ENCODE data around the gene RETSAT.
A peak's percentile ranks its signal among the peaks of the same experiment; 100 is the strongest.
"Not testable (repeated sequence)": the region's sequence is repeated elsewhere in the genome, so short reads cannot be mapped to it uniquely, and the experiment has no call there.

Gene RETSAT

DNA sequence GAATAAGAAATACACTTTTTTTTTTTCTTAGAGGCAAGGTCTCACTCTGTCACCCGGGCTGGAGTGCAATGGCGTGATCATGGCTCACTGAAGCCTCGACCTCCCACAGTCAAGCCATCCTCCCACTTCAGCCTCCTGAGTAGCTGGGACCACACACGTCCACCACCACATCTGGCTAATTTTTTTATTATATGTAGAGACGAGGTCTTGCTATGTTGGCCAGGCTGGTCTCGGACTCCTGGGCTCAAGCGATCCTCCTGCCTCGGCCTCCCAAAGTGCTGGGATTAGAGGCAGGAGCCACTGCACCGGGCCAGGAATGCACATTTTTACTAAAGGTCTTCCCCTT lies 28.9 kb downstream of the RETSAT start:
- Histone ChIP-seq H3F3A (ENCODE audit: insufficient read depth) (no peaks in the 10 kb centered on the region), H3K79me2 (ENCODE audit: insufficient read depth, low read length) (peaks cover 72% of the 10 kb centered on the region), H3K9ac (ENCODE audit: low read length) (peak overlapping the region; percentile 84), H3K4me3 (ENCODE audit: insufficient read depth, low read length, poor library complexity, severe bottlenecking) (peak overlapping the region; percentile 83), H3K9me2 (replicated peaks; ENCODE audit: insufficient read depth, low read length) (no peaks in the 10 kb centered on the region), H3K27me3 (ENCODE audit: low read length) (no peaks in the 10 kb centered on the region), H2AFZ (ENCODE audit: low read depth, low read length, severe bottlenecking) (no peak overlapping the region), H3K9me3 (ENCODE audit: insufficient read depth, low read length) (no peaks in the 10 kb centered on the region), H3K36me3 (ENCODE audit: low read length) (peaks cover 46% of the 10 kb centered on the region), H3K27ac (ENCODE audit: low read depth, low read length) (no peak overlapping the region), H4K20me1 (ENCODE audit: low read depth, low read length) (peaks cover 39% of the 10 kb centered on the region), H3K4me2 (ENCODE audit: low read depth, low read length, poor library complexity, severe bottlenecking) (peak overlapping the region; percentile 93)
- no peak for TF ChIP-seq EZH2phosphoT487 (conservative IDR thresholded peaks at IDR 0.05; ENCODE audit: low read length)
- TF ChIP-seq, protein P1, sequence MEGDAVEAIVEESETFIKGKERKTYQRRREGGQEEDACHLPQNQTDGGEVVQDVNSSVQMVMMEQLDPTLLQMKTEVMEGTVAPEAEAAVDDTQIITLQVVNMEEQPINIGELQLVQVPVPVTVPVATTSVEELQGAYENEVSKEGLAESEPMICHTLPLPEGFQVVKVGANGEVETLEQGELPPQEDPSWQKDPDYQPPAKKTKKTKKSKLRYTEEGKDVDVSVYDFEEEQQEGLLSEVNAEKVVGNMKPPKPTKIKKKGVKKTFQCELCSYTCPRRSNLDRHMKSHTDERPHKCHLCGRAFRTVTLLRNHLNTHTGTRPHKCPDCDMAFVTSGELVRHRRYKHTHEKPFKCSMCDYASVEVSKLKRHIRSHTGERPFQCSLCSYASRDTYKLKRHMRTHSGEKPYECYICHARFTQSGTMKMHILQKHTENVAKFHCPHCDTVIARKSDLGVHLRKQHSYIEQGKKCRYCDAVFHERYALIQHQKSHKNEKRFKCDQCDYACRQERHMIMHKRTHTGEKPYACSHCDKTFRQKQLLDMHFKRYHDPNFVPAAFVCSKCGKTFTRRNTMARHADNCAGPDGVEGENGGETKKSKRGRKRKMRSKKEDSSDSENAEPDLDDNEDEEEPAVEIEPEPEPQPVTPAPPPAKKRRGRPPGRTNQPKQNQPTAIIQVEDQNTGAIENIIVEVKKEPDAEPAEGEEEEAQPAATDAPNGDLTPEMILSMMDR (IDR thresholded peaks at IDR 0.05; ENCODE audit: insufficient read depth, low read length, poor library complexity, severe bottlenecking), result no peak

DNA sequence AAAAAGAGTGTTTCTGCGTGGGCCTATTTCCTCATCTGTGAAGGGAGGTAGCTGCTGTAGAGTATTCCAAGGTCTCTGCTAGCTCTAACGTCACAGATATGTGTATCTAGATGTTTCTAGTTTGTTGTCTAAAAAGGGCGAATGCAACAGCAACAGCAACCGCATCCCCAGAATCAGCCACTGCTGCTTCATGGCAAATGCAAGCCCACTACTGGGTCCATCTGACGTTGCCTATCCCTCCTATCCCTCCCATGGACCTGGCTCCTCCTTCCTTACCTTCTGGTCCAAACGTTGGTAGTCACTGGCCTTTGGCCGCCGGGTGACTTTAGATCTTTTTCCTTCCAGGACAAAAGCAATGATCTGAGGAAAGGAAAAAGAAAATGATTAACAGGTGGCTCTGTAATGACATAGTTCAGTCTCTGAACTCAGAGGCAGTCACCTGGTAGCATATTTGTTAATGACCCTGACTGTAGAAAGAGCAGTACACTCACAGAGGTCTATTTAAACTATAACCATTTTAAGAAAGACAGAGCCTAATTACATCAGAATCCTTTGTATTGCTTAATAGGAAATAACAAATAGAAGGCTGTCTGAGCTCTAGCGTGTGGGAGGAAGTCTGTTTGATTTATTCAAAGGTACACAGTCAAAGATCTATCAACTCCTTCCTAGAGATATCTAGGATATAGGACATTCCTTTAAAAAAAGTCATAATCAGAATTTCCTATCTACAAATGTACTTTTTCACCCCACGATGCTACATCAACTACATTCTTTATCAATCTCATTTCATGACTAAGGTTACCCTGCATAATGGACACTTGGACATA lies 29.5 kb downstream of the RETSAT start:
- Histone ChIP-seq H3K36me3 (ENCODE audit: low read length) (peaks cover 48% of the 10 kb centered on the region), H2AFZ (ENCODE audit: low read depth, low read length, severe bottlenecking) (no peak overlapping the region), H3K4me3 (ENCODE audit: insufficient read depth, low read length, poor library complexity, severe bottlenecking) (peak overlapping the region; percentile 83), H3K27me3 (ENCODE audit: low read length) (no peaks in the 10 kb centered on the region), H3K79me2 (ENCODE audit: insufficient read depth, low read length) (peaks cover 78% of the 10 kb centered on the region), H3K9ac (ENCODE audit: low read length) (peak overlapping the region; percentile 84), H3K4me2 (ENCODE audit: low read depth, low read length, poor library complexity, severe bottlenecking) (peak overlapping the region; percentile 93), H3K27ac (ENCODE audit: low read depth, low read length) (no peak overlapping the region), H3K9me3 (ENCODE audit: insufficient read depth, low read length) (no peaks in the 10 kb centered on the region), H4K20me1 (ENCODE audit: low read depth, low read length) (peaks cover 41% of the 10 kb centered on the region), H3K9me2 (replicated peaks; ENCODE audit: insufficient read depth, low read length) (no peaks in the 10 kb centered on the region), H3F3A (ENCODE audit: insufficient read depth) (no peaks in the 10 kb centered on the region)
- TF ChIP-seq, protein P1 (IDR thresholded peaks at IDR 0.05; ENCODE audit: insufficient read depth, low read length, poor library complexity, severe bottlenecking), result no peak
- TF ChIP-seq EZH2phosphoT487 (conservative IDR thresholded peaks at IDR 0.05; ENCODE audit: low read length), result no peak

DNA sequence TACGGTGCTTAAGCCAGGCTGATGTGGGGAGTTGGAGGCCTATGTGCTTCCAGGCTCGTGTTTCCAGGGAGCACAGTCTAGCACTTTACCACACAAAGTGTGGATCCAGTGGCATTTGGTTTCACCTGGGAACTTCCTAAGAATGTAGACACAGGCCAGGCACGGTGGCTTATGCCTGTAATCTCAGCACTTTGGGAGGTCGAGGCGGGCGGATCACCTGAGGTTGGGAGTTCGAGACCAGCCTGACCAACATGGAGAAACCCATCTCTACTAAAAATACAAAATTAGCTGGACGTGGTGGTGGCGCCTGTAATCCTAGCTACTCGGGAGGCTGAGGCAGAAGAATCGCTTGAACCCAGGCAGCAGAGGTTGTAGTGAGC lies 30.4 kb downstream of the RETSAT start:
- not testable (repeated sequence) for H3K9me3 ChIP-seq (ENCODE audit: insufficient read depth, low read length); H3K9me2 ChIP-seq (replicated peaks; ENCODE audit: insufficient read depth, low read length); H3K4me2 ChIP-seq (ENCODE audit: low read depth, low read length, poor library complexity, severe bottlenecking); H3K27ac ChIP-seq (ENCODE audit: low read depth, low read length); H3K4me3 ChIP-seq (ENCODE audit: insufficient read depth, low read length, poor library complexity, severe bottlenecking); H3K9ac ChIP-seq (ENCODE audit: low read length); H3F3A ChIP-seq (ENCODE audit: insufficient read depth); H3K27me3 ChIP-seq (ENCODE audit: low read length); H2AFZ ChIP-seq (ENCODE audit: low read depth, low read length, severe bottlenecking)
- peaks cover 87% of the 10 kb centered on the region for H3K79me2 ChIP-seq (ENCODE audit: insufficient read depth, low read length)
- H4K20me1 ChIP-seq (ENCODE audit: low read depth, low read length), result peaks cover 46% of the 10 kb centered on the region
- peaks cover 48% of the 10 kb centered on the region for H3K36me3 ChIP-seq (ENCODE audit: low read length)

DNA sequence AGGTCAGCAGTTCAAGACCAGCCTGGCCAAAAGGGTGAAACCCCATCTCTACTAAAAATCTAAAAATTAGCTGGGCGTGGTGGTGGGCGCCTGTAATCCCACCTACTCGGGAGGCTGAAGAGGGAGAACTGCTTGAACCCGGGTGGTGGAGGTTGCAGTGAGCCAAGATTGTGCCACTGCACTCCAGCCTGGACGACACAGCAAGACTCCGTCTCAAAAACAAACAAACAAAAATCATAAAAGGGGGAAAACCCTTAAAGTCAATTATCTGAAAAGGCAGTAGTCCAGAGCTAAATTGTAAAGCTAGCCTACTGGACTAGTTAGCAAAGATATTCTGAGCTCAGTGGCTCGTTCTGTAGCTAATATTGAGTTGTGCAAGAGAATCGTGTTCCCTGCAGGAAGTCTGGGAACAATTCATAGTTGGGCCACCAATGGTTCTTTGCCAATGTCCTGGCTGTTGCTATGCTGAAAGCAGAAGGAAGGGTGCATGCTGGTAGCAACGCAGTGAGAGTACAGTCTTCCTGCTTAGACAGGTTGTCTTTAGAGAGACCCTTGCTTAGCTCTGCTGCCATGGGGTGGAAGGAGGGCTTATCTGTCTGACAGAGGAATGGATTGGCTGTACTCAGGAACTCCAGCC lies 30.9 kb downstream of the RETSAT start:
- 0 out of 2 replicates have a peak, but pooled peaks cover 3% of the 10 kb centered on the region for H3F3A ChIP-seq (ENCODE audit: insufficient read depth)
- H2AFZ ChIP-seq (ENCODE audit: low read depth, low read length, severe bottlenecking), result no peak overlapping the region
- TF ChIP-seq, protein P1 (IDR thresholded peaks at IDR 0.05; ENCODE audit: insufficient read depth, low read length, poor library complexity, severe bottlenecking), result no peak
- no peak for TF ChIP-seq EZH2phosphoT487 (conservative IDR thresholded peaks at IDR 0.05; ENCODE audit: low read length)
- no peaks in the 10 kb centered on the region for H3K9me2 ChIP-seq (replicated peaks; ENCODE audit: insufficient read depth, low read length)
- H3K4me3 ChIP-seq (ENCODE audit: insufficient read depth, low read length, poor library complexity, severe bottlenecking), result no peak overlapping the region
- no peak overlapping the region for H3K27ac ChIP-seq (ENCODE audit: low read depth, low read length)
- no peak overlapping the region for H3K4me2 ChIP-seq (ENCODE audit: low read depth, low read length, poor library complexity, severe bottlenecking)
- no peaks in the 10 kb centered on the region for H3K9me3 ChIP-seq (ENCODE audit: insufficient read depth, low read length)
- H4K20me1 ChIP-seq (ENCODE audit: low read depth, low read length), result peaks cover 50% of the 10 kb centered on the region
- peaks cover 48% of the 10 kb centered on the region for H3K36me3 ChIP-seq (ENCODE audit: low read length)
- H3K27me3 ChIP-seq (ENCODE audit: low read length), result no peaks in the 10 kb centered on the region
- H3K9ac ChIP-seq (ENCODE audit: low read length), result no peak overlapping the region
- H3K79me2 ChIP-seq (ENCODE audit: insufficient read depth, low read length), result peaks cover 92% of the 10 kb centered on the region

Measured in SU-DHL-6 (cell line).